Muscle of arm (tissue), 12 donors: ENCODE results near the gene DNAJB9. TPM values are rescaled to one million over a fixed set of nuclear protein-coding genes. Genes with fewer than 3 reads are reported as not detected.

Experiments
- DNase-seq: peaks from one replicate; pipeline ENCODE4 v3.0.0-alpha.2; 2013
- polyA plus RNA-seq, 12 donors: library from polyadenylated mRNA; unstranded; fragments of 120-200 nt; gene quantifications; one replicate each; pipeline ENCODE4 v1.2.1, GENCODE V29; 2013; ENCODE audit not compliant: insufficient read length in 12 of 12

Gene DNAJB9
- polyA plus RNA-seq, 12 donors, result 10.3 to 22.6 (median 18.7) TPM; not detected in 1

DNA sequence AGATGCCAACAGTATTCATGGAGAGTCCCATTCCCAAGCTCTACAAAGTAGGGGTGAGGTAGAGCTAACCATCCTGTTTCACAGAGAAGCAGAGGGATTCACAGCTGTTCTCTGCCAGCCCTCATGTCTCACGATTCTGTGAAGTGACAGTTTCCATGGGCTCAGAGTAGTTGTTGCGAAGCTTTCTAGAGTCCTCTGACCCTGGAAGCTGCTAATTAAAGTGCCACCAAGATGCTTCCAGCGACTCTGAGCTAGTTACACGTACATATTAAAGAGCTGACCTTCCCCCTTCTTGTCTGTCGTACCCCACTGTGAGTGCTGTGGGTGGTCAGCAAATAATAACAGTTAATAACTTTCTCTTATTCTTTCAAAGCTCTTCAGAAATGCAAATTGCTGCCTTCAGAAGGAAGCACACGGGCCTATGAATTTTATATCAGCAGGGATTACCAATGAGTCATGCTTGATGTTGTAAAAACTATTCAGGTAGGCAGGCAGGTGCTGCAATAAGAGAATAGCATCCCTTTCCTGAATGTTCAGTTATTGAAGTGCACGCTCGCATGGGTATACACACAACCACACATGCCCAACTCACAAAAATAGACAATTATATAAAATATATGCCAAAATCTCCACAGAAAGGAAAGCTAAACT lies 34.1 kb downstream of the DNAJB9 start:
- DNase-seq, result no peak

- no peak for DNase-seq
These were observed 34.8 kb downstream of the DNAJB9 start for GRCh38 chr7:108604307-108605077.

GRCh38 chr7:108605559-108606201 lies 36.0 kb downstream of the DNAJB9 start:
- DNase-seq, result no peak

DNA sequence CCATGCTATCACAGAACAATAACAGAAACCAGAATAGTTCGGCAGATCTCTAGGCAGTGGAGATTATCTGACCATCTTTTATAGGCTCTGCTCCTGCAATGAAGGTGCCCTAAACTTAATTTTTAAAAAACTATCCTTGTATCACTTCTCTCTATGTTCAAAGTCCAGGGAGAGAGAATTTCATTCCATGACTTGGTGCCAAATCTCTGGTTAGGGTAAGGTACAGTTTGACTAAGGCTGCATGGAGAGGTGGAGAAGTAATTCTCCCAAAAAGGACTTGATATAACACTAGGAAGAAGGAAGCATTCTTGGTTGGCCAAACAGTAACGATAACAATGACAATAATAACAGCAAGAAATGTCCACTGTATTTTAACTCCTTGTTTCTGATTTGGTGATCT lies 40.0 kb downstream of the DNAJB9 start:
- DNase-seq, result no peak

- DNase-seq, result no peak
These were observed 41.6 kb downstream of the DNAJB9 start for GRCh38 chr7:108611268-108611667.

DNA sequence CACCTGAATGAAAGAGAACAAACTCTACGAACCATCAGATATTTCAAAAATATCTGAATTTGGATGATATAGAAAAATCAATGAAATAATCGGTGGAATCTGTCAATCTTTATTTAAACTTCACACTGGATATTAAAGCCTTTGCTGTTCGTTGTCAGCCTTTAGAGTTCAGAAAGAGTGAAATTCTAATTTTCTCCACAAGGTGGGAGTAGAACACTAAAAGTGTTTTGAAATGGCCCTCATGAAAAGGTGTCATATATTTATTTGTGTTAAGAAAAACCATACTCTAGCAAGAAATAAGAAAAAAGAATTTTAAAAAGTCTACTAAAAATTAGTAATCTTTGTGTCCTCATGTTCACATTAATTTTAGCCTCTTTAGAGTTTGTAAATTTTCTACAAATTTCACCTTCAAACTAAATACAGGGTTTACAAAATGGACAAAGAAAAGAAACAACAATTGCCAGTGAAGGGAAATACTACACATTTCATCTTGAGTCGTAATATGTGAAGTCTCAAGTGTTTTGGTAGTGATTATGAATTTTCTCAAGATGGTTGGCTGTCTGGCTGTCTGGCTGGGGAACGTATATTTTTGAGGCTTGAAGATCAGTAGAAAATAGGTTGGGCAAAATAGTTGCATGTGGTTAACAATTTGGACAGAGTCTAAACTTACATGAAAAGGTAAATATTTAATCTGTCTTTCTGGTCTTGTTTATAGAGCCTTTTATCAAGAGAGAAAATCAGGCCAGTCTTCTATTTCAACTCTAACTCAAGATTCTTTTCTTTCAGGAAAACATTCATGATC lies 43.7 kb downstream of the DNAJB9 start:
- DNase-seq, result peak; percentile 40

- DNase-seq, result no peak
These were observed 44.3 kb downstream of the DNAJB9 start for GRCh38 chr7:108613949-108614381.

GRCh38 chr7:108614896-108615295 lies 45.2 kb downstream of the DNAJB9 start:
- no peak for DNase-seq

GRCh38 chr7:108618056-108618455 lies 48.4 kb downstream of the DNAJB9 start:
- DNase-seq, result no peak

DNA sequence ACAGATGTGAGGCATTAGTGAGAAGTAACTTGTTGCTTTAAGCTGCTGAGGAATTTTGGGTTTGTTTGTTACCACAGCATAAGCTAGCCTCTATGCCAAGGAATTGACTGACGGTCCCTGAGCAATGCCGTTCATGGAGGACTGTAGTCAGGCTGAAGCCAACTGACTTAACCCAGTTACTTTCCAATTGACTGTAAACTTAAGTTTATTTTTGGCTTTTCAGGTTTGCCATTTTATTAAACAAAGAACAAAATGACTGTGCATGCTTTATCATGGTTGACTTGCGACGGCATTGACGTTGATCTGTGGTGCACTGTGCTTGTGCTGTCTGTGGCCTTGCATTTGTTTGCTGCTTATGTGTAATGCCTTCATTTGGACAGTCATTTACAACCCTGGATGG lies 53.5 kb downstream of the DNAJB9 start:
- no peak for DNase-seq

Other genes with a start within 250 kb of the DNAJB9 start
- gene NRCAM, start 113.4 kb upstream of the DNAJB9 start, polyA plus RNA-seq, result 10 to 100 TPM in 11 of 12 donors, not detected in 1; 14.1 to 60.4 (median 35.1) TPM
- gene PNPLA8, start 43.7 kb upstream of the DNAJB9 start, polyA plus RNA-seq, result 10 to 100 TPM in 11 of 12 donors, not detected in 1; 24.5 to 30.6 (median 26.6) TPM
- 10 to 100 TPM in 11 of 12 donors, not detected in 1; 20.3 to 36.4 (median 24.1) TPM for gene THAP5, start 168 bp upstream of the DNAJB9 start, polyA plus RNA-seq